Duodenal mucosa (tissue), 2 donors: ENCODE measurements around the gene HMCES.
"Not testable (repeated sequence)": the region's sequence is repeated elsewhere in the genome, so short reads cannot be mapped to it uniquely, and the experiment has no call there.

ENCODE experiments used
- H3K27ac ChIP-seq: one replicate; pipeline ENCODE4 v1.7.0; 2013; ENCODE audit warnings: low read depth, low read length
- H3K27me3 ChIP-seq, 2 donors: one replicate each; pipeline ENCODE4 v1.7.0; 2013; ENCODE audit warnings: low read length in 2 of 2, control low read depth in 1 of 2; ENCODE audit not compliant: insufficient read depth in 2 of 2, control insufficient read depth in 1 of 2
- H3K36me3 ChIP-seq, 2 donors: one replicate each; pipeline ENCODE4 v1.7.0; 2013; ENCODE audit warnings: low read length in 2 of 2, control low read depth in 1 of 2; ENCODE audit not compliant: insufficient read depth in 2 of 2, control insufficient read depth in 1 of 2
- H3K4me1 ChIP-seq, 2 donors: one replicate each; pipeline ENCODE4 v1.7.0; 2013; ENCODE audit warnings: low read length in 2 of 2, control low read depth in 1 of 2; ENCODE audit not compliant: insufficient read depth in 2 of 2, control insufficient read depth in 1 of 2
- H3K4me3 ChIP-seq, 2 donors: one replicate each; pipeline ENCODE4 v1.7.0; 2013; ENCODE audit warnings: low read length in 2 of 2, low read depth in 1 of 2
- H3K9ac ChIP-seq, 2 donors: one replicate each; pipeline ENCODE4 v1.7.0; 2013; ENCODE audit warnings: low read length in 2 of 2, low read depth in 1 of 2
- H3K9me3 ChIP-seq, 2 donors: one replicate each; pipeline ENCODE4 v1.7.0; 2013; ENCODE audit warnings: low read length in 2 of 2, control low read depth in 1 of 2; ENCODE audit not compliant: control insufficient read depth in 1 of 2

HMCES gene

GRCh38 chr3:129240436-129240835 lies 38.2 kb upstream of the HMCES start:
- Histone ChIP-seq H3K9ac (no peak overlapping the region), H3K4me1 (peaks cover 0 to 10% of the 10 kb centered on the region in 2 donors), H3K27ac (no peak overlapping the region), H3K27me3 (no peaks in the 10 kb centered on the region), H3K4me3 (no peak overlapping the region), H3K36me3 (no peaks in the 10 kb centered on the region), H3K9me3 (no peaks in the 10 kb centered on the region)

DNA sequence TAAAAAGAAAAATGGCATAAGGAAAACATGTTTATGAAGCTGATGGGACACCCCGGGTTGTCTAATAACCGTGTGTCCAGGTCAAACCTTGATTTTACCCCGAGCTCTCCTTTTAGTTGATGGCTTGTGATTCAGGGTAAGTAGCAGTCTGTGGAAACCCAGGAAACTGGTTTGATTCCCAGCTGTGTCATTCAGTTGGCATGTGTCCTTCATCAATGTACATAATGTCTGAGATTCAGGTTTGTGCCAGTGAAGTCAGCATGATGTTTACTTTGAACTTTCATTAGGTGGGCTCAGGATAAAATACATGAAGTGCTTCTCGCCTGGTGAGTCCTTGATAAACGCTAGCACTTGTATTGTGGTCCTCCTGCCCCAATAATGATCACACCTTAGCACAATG lies 33.5 kb upstream of the HMCES start:
- H3K27me3 ChIP-seq: no peaks in the 10 kb centered on the region
- no peaks in the 10 kb centered on the region for H3K9me3 ChIP-seq
- no peaks in the 10 kb centered on the region for H3K36me3 ChIP-seq
- H3K4me3 ChIP-seq: no peak overlapping the region
- peaks cover 9 to 19% of the 10 kb centered on the region in 2 donors for H3K4me1 ChIP-seq
- H3K27ac ChIP-seq: no peak overlapping the region
- H3K9ac ChIP-seq: peak overlapping the region in 1 of 2 donors; percentile 52

- H3K9me3 ChIP-seq: not testable (repeated sequence)
- peak overlapping the region in 1 of 2 donors; percentile 52 for H3K9ac ChIP-seq
- peak overlapping the region in 1 of 2 donors; percentile 12 for H3K4me3 ChIP-seq
These were observed 32.9 kb upstream of the HMCES start for GRCh38 chr3:129245641-129246306.

DNA sequence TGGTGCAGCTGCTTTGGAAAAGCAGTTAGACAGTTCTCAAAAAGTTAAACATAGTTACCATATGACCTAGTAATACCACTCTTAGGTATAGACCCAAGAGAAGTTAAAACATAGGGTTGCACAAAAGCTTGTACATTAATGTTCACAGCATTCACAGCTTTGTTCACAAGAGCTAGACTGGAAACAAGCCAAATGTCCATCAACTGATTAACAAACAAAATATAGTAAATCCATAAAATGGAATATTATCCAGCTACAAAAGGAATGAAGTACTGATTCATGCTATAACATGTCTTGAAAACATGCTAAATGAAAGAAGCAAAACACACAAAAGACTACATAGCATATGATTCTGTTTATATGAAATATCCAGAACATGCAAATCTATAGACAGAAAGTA lies 32.0 kb upstream of the HMCES start:
- Histone ChIP-seq H3K36me3 (peaks cover 0 to under 1% of the 10 kb centered on the region in 2 donors), H3K4me3 (no peak overlapping the region), H3K9me3 (no peaks in the 10 kb centered on the region), H3K9ac (no peak overlapping the region), H3K27me3 (no peaks in the 10 kb centered on the region), H3K27ac (no peak overlapping the region), H3K4me1 (peaks cover 14 to 23% of the 10 kb centered on the region in 2 donors)

More at GRCh38 chr3:129245641-129246306, 32.9 kb upstream of the HMCES start:
- H3K27me3 ChIP-seq, H3K27ac ChIP-seq, H3K36me3 ChIP-seq: not testable (repeated sequence)
- peaks cover 14 to 23% of the 10 kb centered on the region in 2 donors for H3K4me1 ChIP-seq

GRCh38 chr3:129248286-129248979 lies 30.2 kb upstream of the HMCES start:
- peak overlapping the region; percentile 91 to 98 for H3K9ac ChIP-seq
- H3K27me3 ChIP-seq: no peaks in the 10 kb centered on the region
- no peaks in the 10 kb centered on the region for H3K9me3 ChIP-seq
- peaks cover 14 to 23% of the 10 kb centered on the region in 2 donors for H3K4me1 ChIP-seq
- no peak overlapping the region for H3K27ac ChIP-seq
- H3K36me3 ChIP-seq: peaks cover 17 to 18% of the 10 kb centered on the region in 2 donors
- peak overlapping the region; percentile 97 to 98 for H3K4me3 ChIP-seq

GRCh38 chr3:129249284-129250065 lies 29.2 kb upstream of the HMCES start, which contains the start of gene COPG1:
Gene COPG1, plus strand, starts transcription at chr3:129249606. Its CDS starts 104 bp downstream, at chr3:129249710.
- Histone ChIP-seq H3K4me3 (peak within 1 kb of the TSS; percentile 97 to 98), H3K27ac (peak within 1 kb of the TSS; percentile 90), H3K4me1 (peaks cover 14 to 23% of the 10 kb centered on the region in 2 donors), H3K27me3 (no peaks in the 10 kb centered on the region), H3K9ac (peak within 1 kb of the TSS; percentile 91 to 98), H3K9me3 (no peaks in the 10 kb centered on the region), H3K36me3 (peaks cover 21 to 26% of the 10 kb centered on the region in 2 donors)

DNA sequence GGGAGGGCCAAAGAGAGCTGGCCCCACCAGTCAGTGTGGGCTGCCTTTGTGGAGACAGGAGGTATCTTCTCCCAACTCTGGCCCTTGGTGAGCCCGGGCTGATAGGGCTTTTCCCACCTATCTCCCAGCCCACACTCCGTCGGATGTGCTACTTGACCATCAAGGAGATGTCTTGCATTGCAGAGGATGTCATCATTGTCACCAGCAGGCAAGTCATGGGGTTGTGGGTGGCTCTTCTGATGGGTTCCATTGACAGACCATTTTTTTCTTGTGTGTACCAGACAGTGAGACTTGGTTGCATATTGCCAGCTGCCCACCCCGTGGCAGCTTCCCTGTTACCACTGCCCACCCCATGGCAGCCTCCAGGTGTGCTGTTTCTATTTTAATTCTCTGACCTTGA lies 25.9 kb upstream of the HMCES start:
- no peaks in the 10 kb centered on the region for H3K9me3 ChIP-seq
- no peaks in the 10 kb centered on the region for H3K27me3 ChIP-seq
- peaks cover 14 to 16% of the 10 kb centered on the region in 2 donors for H3K4me1 ChIP-seq
- no peak overlapping the region for H3K4me3 ChIP-seq
- H3K27ac ChIP-seq: no peak overlapping the region
- peaks cover 47 to 58% of the 10 kb centered on the region in 2 donors for H3K36me3 ChIP-seq
- H3K9ac ChIP-seq: no peak overlapping the region

DNA sequence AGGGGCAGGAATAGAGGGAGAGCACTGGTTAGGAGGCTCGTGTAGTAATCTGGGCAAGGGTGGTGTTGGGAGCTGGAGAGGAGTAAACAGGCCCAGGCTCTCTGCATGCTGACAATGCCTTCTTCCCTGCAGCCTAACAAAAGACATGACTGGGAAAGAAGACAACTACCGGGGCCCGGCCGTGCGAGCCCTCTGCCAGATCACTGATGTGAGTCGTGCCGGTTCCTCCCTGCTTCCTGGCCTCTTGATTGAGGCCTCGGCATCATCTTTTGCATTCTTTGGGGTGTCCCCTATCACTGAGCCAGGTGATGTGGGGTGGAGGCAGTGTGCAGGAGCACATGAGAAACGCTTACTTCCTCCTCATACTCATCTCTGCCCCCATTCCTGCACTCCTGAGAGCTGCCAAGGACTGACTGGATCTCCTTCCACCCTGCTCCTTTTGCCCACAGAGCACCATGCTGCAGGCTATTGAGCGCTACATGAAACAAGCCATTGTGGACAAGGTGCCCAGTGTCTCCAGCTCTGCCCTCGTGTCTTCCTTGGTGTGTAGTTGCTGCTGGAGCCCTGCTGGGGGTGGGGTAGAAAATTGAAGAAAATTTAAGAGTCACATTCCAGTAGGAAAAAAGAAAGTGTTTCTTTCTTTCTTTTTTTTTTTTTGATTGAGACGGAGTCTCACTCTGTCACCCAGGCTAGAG lies 24.0 kb upstream of the HMCES start:
- Histone ChIP-seq H3K4me1 (peaks cover 8% of the 10 kb centered on the region in 2 donors), H3K9me3 (no peaks in the 10 kb centered on the region), H3K27ac (no peak overlapping the region), H3K4me3 (no peak overlapping the region), H3K9ac (no peak overlapping the region), H3K27me3 (no peaks in the 10 kb centered on the region), H3K36me3 (peaks cover 55 to 74% of the 10 kb centered on the region in 2 donors)

DNA sequence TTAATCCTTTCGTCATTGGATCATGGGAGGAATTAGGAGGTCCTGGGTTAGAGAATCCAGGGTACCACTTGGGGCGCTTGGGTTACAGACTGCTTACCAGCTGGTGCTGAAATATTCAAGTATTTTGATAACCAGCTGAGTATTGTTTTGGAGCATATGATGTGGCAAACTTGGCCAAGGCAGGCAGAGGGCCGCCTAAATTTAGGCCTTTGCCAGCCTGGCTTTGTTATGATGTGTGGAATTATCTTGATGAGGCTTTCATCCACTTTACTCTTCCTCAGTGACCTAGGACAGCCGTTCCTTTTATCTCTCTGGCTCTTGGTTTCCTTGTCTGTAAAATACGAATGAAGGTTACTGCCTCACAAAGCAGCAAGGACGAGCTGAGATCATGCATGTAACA lies 22.4 kb upstream of the HMCES start:
- H3K36me3 ChIP-seq: peaks cover 71 to 90% of the 10 kb centered on the region in 2 donors

More for the DNA sequence above, 22.4 kb upstream of the HMCES start:
- H3K27ac ChIP-seq: no peak overlapping the region
- no peak overlapping the region for H3K9ac ChIP-seq
- H3K27me3 ChIP-seq: no peaks in the 10 kb centered on the region
- H3K4me1 ChIP-seq: peaks cover 5 to 6% of the 10 kb centered on the region in 2 donors
- no peak overlapping the region for H3K4me3 ChIP-seq
- no peaks in the 10 kb centered on the region for H3K9me3 ChIP-seq
